Measurements from ENCODE around the gene KDM5B. TPM values are rescaled to one million over a fixed set of nuclear protein-coding genes. Genes with fewer than 3 reads are reported as not detected.

KDM5B gene
- total RNA-seq, 1 experiment from 2014 or later: 44.6 TPM

DNA sequence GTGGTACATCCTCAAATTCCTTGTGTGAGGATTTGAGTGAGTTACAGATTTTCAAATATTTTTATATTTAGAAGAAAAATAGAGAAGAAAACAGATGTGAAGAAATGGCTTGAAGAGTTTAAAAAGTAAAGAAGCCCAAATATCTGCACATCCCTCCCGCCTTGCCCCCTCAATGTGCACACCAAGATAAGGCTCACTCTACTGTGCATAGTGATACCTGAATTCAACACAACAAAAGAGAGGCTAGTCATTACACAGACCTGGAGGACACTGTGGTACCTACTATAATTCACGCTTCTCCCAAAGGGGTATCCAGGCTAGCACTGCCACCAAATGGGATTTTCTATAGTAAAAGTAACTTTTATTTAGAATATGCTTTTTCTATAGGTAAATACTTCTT lies 53.9 kb downstream of the KDM5B start (continued):
- TF ChIP-seq TCF7L2 (IDR thresholded peaks at IDR 0.05; ENCODE audit: borderline replicate concordance, extremely low read depth, insufficient read depth, insufficient read length): no peak
- no peak for TF ChIP-seq EZH2 (IDR thresholded peaks at IDR 0.05)
- TF ChIP-seq POLR2AphosphoS5 (IDR thresholded peaks at IDR 0.05; ENCODE audit: low read depth, low read length): no peak
- TF ChIP-seq, protein P1, sequence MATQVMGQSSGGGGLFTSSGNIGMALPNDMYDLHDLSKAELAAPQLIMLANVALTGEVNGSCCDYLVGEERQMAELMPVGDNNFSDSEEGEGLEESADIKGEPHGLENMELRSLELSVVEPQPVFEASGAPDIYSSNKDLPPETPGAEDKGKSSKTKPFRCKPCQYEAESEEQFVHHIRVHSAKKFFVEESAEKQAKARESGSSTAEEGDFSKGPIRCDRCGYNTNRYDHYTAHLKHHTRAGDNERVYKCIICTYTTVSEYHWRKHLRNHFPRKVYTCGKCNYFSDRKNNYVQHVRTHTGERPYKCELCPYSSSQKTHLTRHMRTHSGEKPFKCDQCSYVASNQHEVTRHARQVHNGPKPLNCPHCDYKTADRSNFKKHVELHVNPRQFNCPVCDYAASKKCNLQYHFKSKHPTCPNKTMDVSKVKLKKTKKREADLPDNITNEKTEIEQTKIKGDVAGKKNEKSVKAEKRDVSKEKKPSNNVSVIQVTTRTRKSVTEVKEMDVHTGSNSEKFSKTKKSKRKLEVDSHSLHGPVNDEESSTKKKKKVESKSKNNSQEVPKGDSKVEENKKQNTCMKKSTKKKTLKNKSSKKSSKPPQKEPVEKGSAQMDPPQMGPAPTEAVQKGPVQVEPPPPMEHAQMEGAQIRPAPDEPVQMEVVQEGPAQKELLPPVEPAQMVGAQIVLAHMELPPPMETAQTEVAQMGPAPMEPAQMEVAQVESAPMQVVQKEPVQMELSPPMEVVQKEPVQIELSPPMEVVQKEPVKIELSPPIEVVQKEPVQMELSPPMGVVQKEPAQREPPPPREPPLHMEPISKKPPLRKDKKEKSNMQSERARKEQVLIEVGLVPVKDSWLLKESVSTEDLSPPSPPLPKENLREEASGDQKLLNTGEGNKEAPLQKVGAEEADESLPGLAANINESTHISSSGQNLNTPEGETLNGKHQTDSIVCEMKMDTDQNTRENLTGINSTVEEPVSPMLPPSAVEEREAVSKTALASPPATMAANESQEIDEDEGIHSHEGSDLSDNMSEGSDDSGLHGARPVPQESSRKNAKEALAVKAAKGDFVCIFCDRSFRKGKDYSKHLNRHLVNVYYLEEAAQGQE (IDR thresholded peaks at IDR 0.05; ENCODE audit: low read depth): no peak
- no peak for TF ChIP-seq EGR1 (IDR thresholded peaks at IDR 0.05; ENCODE audit: low read depth)
- no peak for TF ChIP-seq EZH2phosphoT487 (IDR thresholded peaks at IDR 0.05; ENCODE audit: borderline replicate concordance)
- no peak for TF ChIP-seq CBX3 (IDR thresholded peaks at IDR 0.05; ENCODE audit: low read depth)
- TF ChIP-seq, protein P2, sequence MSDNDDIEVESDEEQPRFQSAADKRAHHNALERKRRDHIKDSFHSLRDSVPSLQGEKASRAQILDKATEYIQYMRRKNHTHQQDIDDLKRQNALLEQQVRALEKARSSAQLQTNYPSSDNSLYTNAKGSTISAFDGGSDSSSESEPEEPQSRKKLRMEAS (IDR thresholded peaks at IDR 0.05): no peak

DNA sequence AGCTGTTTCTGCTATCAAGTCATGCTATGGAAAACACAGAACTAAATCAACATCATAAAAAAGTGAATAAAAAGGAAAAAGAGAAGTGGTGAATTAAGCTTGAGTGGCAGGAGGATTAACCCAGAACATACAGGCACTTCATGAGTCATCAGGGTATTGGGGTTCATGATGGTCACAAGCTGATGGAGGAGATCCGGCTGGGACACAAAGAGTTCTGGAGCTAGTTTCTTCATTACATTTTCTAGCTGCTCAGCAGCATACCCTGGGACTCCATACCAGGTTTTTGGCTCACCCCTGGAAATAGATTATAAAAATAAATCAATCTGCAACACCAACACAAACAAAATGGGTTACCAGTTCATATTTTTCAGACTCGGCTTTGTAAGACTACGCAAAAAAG lies 55.4 kb downstream of the KDM5B start:
- ChIA-PET RAD21 (ENCODE audit: low non-redundant PET in 1 of 2, low total read pairs in 2 of 2, uncharacterized antibody in 2 of 2, unreplicated experiment in 2 of 2) (no interaction called here), CTCF (no interaction called here), POLR2A (no interaction called here)
- Histone ChIP-seq H3K36me3 (ENCODE audit: control insufficient read depth in 1 of 2, insufficient read depth in 2 of 2, low read length in 2 of 2) (peaks cover 12 to 44% of the 10 kb centered on the region in 2 experiments; a peak in 3 of 4 replicates), H3K9me2 (ENCODE audit: insufficient read depth) (no peaks in the 10 kb centered on the region), H4K20me1 (ENCODE audit: insufficient read depth) (no peaks in the 10 kb centered on the region), H3K79me2 (ENCODE audit: insufficient read depth, low read length) (no peaks in the 10 kb centered on the region), H3K27ac (ENCODE audit: low read depth, low read length) (no peak overlapping the region), H3K9me3 (ENCODE audit: control insufficient read depth in 1 of 2, insufficient read depth in 1 of 2, low read depth in 1 of 2, low read length in 2 of 2) (no peaks in the 10 kb centered on the region), H3K27me3 (ENCODE audit: insufficient read depth, low read length) (no peaks in the 10 kb centered on the region), H3K9ac (ENCODE audit: low read length) (no peak overlapping the region), H3K4me3 (replicated peaks in 1 of 2; ENCODE audit: low read depth in 1 of 2, low read length in 2 of 2) (no peak overlapping the region), H3K4me1 (ENCODE audit: control insufficient read depth in 1 of 2, insufficient read depth in 2 of 2, low read length in 2 of 2) (no peaks in the 10 kb centered on the region), H2AFZ (ENCODE audit: low read depth, low read length, poor library complexity, severe bottlenecking) (no peak overlapping the region), H3K4me2 (ENCODE audit: low read length) (no peak overlapping the region)
- no TSS peak for BruUV-seq (replicated peaks)
- intact Hi-C loops (cut with micrococcal nuclease): loop anchor here (5.0 kb wide), 1 partner anchor 100 kb away; no protein-coding TSS in a partner anchor
- TF ChIP-seq ZFX (IDR thresholded peaks at IDR 0.05) (no peak), POLR2A (IDR thresholded peaks at IDR 0.05; ENCODE audit: borderline replicate concordance, extremely low read depth, insufficient read depth, insufficient read length) (no peak), POLR2AphosphoS5 (IDR thresholded peaks at IDR 0.05; ENCODE audit: low read depth, low read length) (no peak), ELF1 (IDR thresholded peaks at IDR 0.05; ENCODE audit: borderline replicate concordance, low read depth) (no peak), FOSL1 (IDR thresholded peaks at IDR 0.05; ENCODE audit: low read depth) (no peak), RAD21 (IDR thresholded peaks at IDR 0.05; ENCODE audit: low read depth) (no peak), SP1 (IDR thresholded peaks at IDR 0.05; ENCODE audit: low read depth) (no peak)
- TF ChIP-seq, protein P3, sequence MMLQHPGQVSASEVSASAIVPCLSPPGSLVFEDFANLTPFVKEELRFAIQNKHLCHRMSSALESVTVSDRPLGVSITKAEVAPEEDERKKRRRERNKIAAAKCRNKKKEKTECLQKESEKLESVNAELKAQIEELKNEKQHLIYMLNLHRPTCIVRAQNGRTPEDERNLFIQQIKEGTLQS (IDR thresholded peaks at IDR 0.05): no peak
- no peak for ATAC-seq
- DNase-seq (ENCODE audit: low read depth, low spot score): no peak

All from HCT116 (cell line).